GM12878 (cell line): ENCODE data around the gene BMP2K. TPM values are rescaled to one million over a fixed set of nuclear protein-coding genes. Genes with fewer than 3 reads are reported as not detected.

ENCODE experiments used
- ATAC-seq: fragments of 200-7000 bp; cut with Tn5 transposase; 3 replicates; pipeline ENCODE4 v1.9.1; 2020; ENCODE audit warnings: mild to moderate bottlenecking, moderate library complexity
- BruUV-seq: library from RNA; stranded (reverse); fragments of 400-500 nt; replicated peaks from 2 replicates; lab custom pipeline; 2021; lab: Mats Ljungman, UMichigan
- CTCF ChIA-PET: fragments of 300-600 bp; sonication (Branson Sonifier 250); formaldehyde crosslinking; extraction: SDS; loops from one replicate; lab custom pipeline; 2021; ENCODE audit warnings: inconsistent platforms; lab: Yijun Ruan, JAX
- POLR2A ChIA-PET: fragments of 350-600 bp; formaldehyde crosslinking; extraction: SDS; loops from one replicate; lab custom pipeline; 2021; ENCODE audit warnings: inconsistent platforms; lab: Charles Lee
- RAD21 ChIA-PET: fragments of 300-600 bp; sonication (Branson Sonifier 250); formaldehyde crosslinking; loops from one replicate; lab custom pipeline; 2023; ENCODE audit warnings: antibody characterized with exemption; ENCODE audit not compliant: unreplicated experiment; lab: Charles Lee
- SMC1A ChIA-PET: fragments of 300-600 bp; sonication (Branson Sonifier 250); formaldehyde crosslinking; loops from one replicate; lab custom pipeline; 2023; ENCODE audit not compliant: unreplicated experiment, uncharacterized antibody; lab: Charles Lee
- DNase-seq: peaks from one replicate; pipeline ENCODE4 v3.0.0-alpha.2; 2011; ENCODE audit warnings: low read depth, low spot score
- FAIRE-seq: peaks from 3 replicates; lab custom pipeline; 2011; peaks lifted over from hg19 to GRCh38; lab: Jason Lieb, UNC
- H2AFZ ChIP-seq: 2 replicates; pipeline ENCODE4 v1.6.0; 2011; ENCODE audit warnings: low read depth, low read length, control low read depth; ENCODE audit not compliant: control insufficient read depth
- H3K27ac ChIP-seq: 2 replicates; pipeline ENCODE4 v1.5.1; 2011; ENCODE audit warnings: control low read depth; ENCODE audit not compliant: control insufficient read depth, insufficient read depth
- H3K27me3 ChIP-seq, 2 experiments: replicated peaks in 1 of 2; 2 replicates each; pipeline versions ENCODE4 v1.6.0 to v1.6.1; 2011; ENCODE audit warnings: low read length in 1 of 2; ENCODE audit not compliant: control insufficient read depth in 2 of 2, insufficient read depth in 2 of 2
- H3K36me3 ChIP-seq, 2 experiments: 2 replicates each; pipeline ENCODE4 v1.5.1; 2011; ENCODE audit warnings: low read length in 1 of 2; ENCODE audit not compliant: control insufficient read depth in 2 of 2, insufficient read depth in 2 of 2
- H3K4me1 ChIP-seq: 2 replicates; pipeline ENCODE4 v1.6.1; 2011; ENCODE audit warnings: mild to moderate bottlenecking, low read length, moderate library complexity, mixed read lengths; ENCODE audit not compliant: control insufficient read depth, insufficient read depth
- H3K4me2 ChIP-seq: 2 replicates; pipeline ENCODE4 v1.6.0; 2011; ENCODE audit warnings: control low read depth; ENCODE audit not compliant: control insufficient read depth, insufficient read depth
- H3K4me3 ChIP-seq: fragments of 200-600 bp; sonication (generic); 2 replicates; pipeline ENCODE4 v1.5.1; 2016
- H3K79me2 ChIP-seq: 2 replicates; pipeline ENCODE4 v1.6.0; 2011; ENCODE audit warnings: low read length; ENCODE audit not compliant: control insufficient read depth, insufficient read depth
- H3K9ac ChIP-seq: 2 replicates; pipeline ENCODE4 v1.8.0; 2011; ENCODE audit warnings: low read length, control low read depth, mixed read lengths; ENCODE audit not compliant: control insufficient read depth, insufficient read depth
- H3K9me3 ChIP-seq: replicated peaks from 3 replicates; pipeline ENCODE4 v1.5.1; 2011; ENCODE audit warnings: mild to moderate bottlenecking, low read length; ENCODE audit not compliant: control insufficient read depth, insufficient read depth
- H4K20me1 ChIP-seq: 2 replicates; pipeline ENCODE4 v1.6.0; 2011; ENCODE audit not compliant: control insufficient read depth, insufficient read depth
- EZH2 ChIP-seq: IDR thresholded peaks from 2 replicates; pipeline ENCODE4 v1.6.1; 2012; ENCODE audit warnings: low read depth, mild to moderate bottlenecking, control low read depth, inconsistent platforms, low read length, borderline replicate concordance; ENCODE audit not compliant: control insufficient read depth
- HDAC6 ChIP-seq: fragments of 200-600 bp; sonication (generic); IDR thresholded peaks from one replicate; pipeline ENCODE4 v1.8.0; 2017; ENCODE audit warnings: antibody characterized with exemption; ENCODE audit not compliant: unreplicated experiment
- KAT2A ChIP-seq: conservative IDR thresholded peaks from 2 replicates; pipeline ENCODE4 v1.6.1; 2011; ENCODE audit warnings: low read depth, low read length; ENCODE audit not compliant: control insufficient read depth
- NFYA ChIP-seq: IDR thresholded peaks from 2 replicates; pipeline ENCODE4 v1.6.1; 2011; ENCODE audit warnings: low read depth, mild to moderate bottlenecking, low read length, improper control_type of control experiment, borderline replicate concordance
- POLR2A ChIP-seq: IDR thresholded peaks from 2 replicates; pipeline ENCODE4 v1.6.1; 2011; ENCODE audit warnings: low read depth, mild to moderate bottlenecking, low read length
- ZNF24 ChIP-seq: fragments of 450-650 bp; IDR thresholded peaks from 2 replicates; pipeline ENCODE4 v1.6.1; 2017; ENCODE audit warnings: antibody characterized with exemption, mild to moderate bottlenecking
- ZNF622 ChIP-seq: fragments of 450-650 bp; IDR thresholded peaks from 2 replicates; pipeline ENCODE4 v1.6.1; 2017; ENCODE audit warnings: mild to moderate bottlenecking, inconsistent platforms
- WGBS: methylation state at CpG from one replicate; pipeline ENCODE4 v1.1.6; 2016; ENCODE audit warnings: low lambda C conversion rate; ENCODE audit not compliant: insufficient replicate concordance, insufficient coverage; ENCODE audit errors: missing lambda C conversion rate; 5-methylcytosine and 5-hydroxymethylcytosine counted together
- in situ Hi-C: fragments of 300-500 bp; cut with MboI; formaldehyde crosslinking; loops from 9 replicates; pipeline ENCODE4 v1.14.3; 2018; ENCODE audit warnings: mixed read lengths
- intact Hi-C: fragments of 100-400 bp; cut with micrococcal nuclease; formaldehyde crosslinking; loops from one replicate; pipeline ENCODE4 v1.14.2; 2022; ENCODE audit not compliant: unreplicated experiment
- polyA plus RNA-seq, 11 experiments: library from polyadenylated mRNA; depleted of rRNA in 4 of 11; unstranded in 6 of 11; stranded (reverse) in 5 of 11; fragments of >200 nt; fragmentation: Nextera tagmentation in 4 of 11; fragmentation: Illumina TruSeq in 1 of 11; extraction: Ambion mirVana in 4 of 11; extraction: Trizol in 1 of 11; gene quantifications; 1 replicate in 1 of 11; 2 replicates in 10 of 11; pipeline versions ENCODE4 v1.2.1 to v1.2.3, GENCODE V29; 2011 to 2016; ENCODE audit warnings: inconsistent platforms in 2 of 11, missing spikeins in 2 of 11, low read depth in 1 of 11
- total RNA-seq, 4 experiments: library from RNA; depleted of rRNA in 3 of 4; stranded (reverse); fragments of >200 nt in 3 of 4; fragmentation: Illumina TruSeq in 1 of 4; extraction: Trizol in 1 of 4; gene quantifications; 2 replicates each; pipeline versions ENCODE4 v1.2.1 to v1.2.3, GENCODE V29; 2013 to 2021
- TF ChIP-seq, protein P1 (sequence below): IDR thresholded peaks from 2 replicates; pipeline ENCODE4 v1.6.1; 2012; ENCODE audit warnings: improper control_type of control experiment, low read depth, low read length; ENCODE audit not compliant: insufficient replicate concordance

BMP2K gene
- total and polyA plus RNA-seq, 10 of the 15 experiments (the other 5 are each of a cell fraction or from before 2014, with no cell fraction given) = 3.3 to 84.6 (median 24.8) TPM

DNA sequence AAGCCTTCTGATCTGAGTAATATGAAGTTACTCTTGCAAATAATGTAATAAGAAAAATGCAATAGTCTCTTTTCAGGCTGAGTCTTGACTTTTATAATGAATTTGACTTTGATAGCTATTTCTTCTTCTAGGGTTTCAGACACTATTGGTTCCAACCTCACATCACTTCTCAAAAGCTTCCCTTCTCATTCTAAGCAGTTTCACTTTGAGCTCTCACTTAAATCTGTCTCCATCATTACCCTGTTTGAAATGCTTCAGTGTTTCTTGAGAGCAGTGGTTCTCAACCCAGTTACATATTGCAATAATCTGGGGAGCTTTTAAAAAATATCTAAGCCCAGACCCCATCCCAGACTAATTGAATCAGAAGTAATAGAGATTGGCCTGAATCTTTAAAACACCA lies 40.5 kb upstream of the BMP2K start:
- H4K20me1 ChIP-seq = no peaks in the 10 kb centered on the region
- no peaks in the 10 kb centered on the region for H3K27me3 ChIP-seq
- POLR2A ChIA-PET = interaction anchor here (0.8 to 1.1 kb wide), 5 partner anchors 10 to 47 kb away, joined by 3 to 4 read pairs (median 4); no protein-coding TSS in a partner anchor
- SMC1A ChIA-PET = interaction anchor here (0.5 to 3.5 kb wide), 24 partner anchors 9 to 1920 kb away, joined by 3 to 16 read pairs (median 4); no protein-coding TSS in a partner anchor
- peak; percentile 75 for ATAC-seq
- H3K9me3 ChIP-seq = peaks cover 2% of the 10 kb centered on the region; the same call in 1 of the 3 replicates
- in situ Hi-C loops (no loop called here), intact Hi-C loops (loop anchor here (5.0 kb wide), 1 partner anchor 42 kb away; the partner anchor contains the start of gene BMP2K)
- H3K4me2 ChIP-seq = no peak overlapping the region; the same call in 1 of the 2 replicates
- TF ChIP-seq EZH2 = no peak
- no peak for TF ChIP-seq NFYA
- no peak for TF ChIP-seq KAT2A
- no peak for TF ChIP-seq ZNF622
- no peak for TF ChIP-seq HDAC6
- H2AFZ ChIP-seq = no peak overlapping the region
- H3K27ac ChIP-seq = peak overlapping the region; percentile 18; the same call in 1 of the 2 replicates
- peaks cover 33% of the 10 kb centered on the region for H3K4me1 ChIP-seq
- peak; percentile 27 for FAIRE-seq
- RAD21 ChIA-PET = interaction anchor here (0.8 to 2.6 kb wide), 12 partner anchors 9 to 122 kb away, joined by 3 to 8 read pairs (median 4); no protein-coding TSS in a partner anchor
- no TSS peak for BruUV-seq
- H3K9ac ChIP-seq = no peak overlapping the region
- H3K4me3 ChIP-seq = no peak overlapping the region
- no peak for DNase-seq
- H3K36me3 ChIP-seq = no peaks in the 10 kb centered on the region
- CTCF ChIA-PET = interaction anchor here (0.5 to 1.5 kb wide), 9 partner anchors 14 to 852 kb away, joined by 3 to 5 read pairs (median 3); no protein-coding TSS in a partner anchor
- no peaks in the 10 kb centered on the region for H3K79me2 ChIP-seq

DNA sequence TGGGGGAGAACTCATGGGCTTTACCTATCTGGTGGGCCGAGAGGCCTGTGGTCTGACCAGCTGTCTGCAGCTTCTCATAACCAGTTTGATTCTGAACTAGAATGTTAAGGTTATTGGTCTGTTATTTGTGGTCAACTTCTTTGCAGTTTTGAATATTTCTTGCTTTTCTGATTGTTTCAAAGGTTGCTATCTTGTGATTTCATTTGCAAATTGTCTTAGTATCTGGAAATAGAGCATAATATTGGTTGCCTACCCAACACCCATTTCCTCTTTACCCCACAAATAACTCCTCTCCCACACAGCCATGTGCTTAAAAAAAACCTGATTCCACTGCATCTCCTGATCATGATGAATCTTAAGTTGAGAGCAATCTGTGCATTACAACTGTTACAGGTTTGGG lies 39.1 kb upstream of the BMP2K start:
- no peak overlapping the region for H3K4me3 ChIP-seq
- BruUV-seq = no TSS peak
- H3K79me2 ChIP-seq = no peaks in the 10 kb centered on the region
- ChIA-PET POLR2A (interaction anchor here (0.8 to 1.3 kb wide), 3 partner anchors 10 to 76 kb away, joined by 3 read pairs; no protein-coding TSS in a partner anchor), SMC1A (interaction anchor here (0.7 to 3.5 kb wide), 12 partner anchors 7 to 85 kb away, joined by 3 to 16 read pairs (median 9); no protein-coding TSS in a partner anchor), CTCF (interaction anchor here (0.7 to 1.5 kb wide), 10 partner anchors 10 to 319 kb away, joined by 3 to 5 read pairs (median 3); no protein-coding TSS in a partner anchor), RAD21 (interaction anchor here (1.3 to 2.6 kb wide), 3 partner anchors 15 to 32 kb away, joined by 4 to 8 read pairs (median 7); no protein-coding TSS in a partner anchor)
- H3K36me3 ChIP-seq = no peaks in the 10 kb centered on the region
- 24% methylated on average over 1 of the region's 1 CpG for WGBS
- no peaks in the 10 kb centered on the region for H4K20me1 ChIP-seq
- H3K9me3 ChIP-seq = peaks cover 2% of the 10 kb centered on the region; the same call in 1 of the 3 replicates
- no peak overlapping the region for H3K27ac ChIP-seq
- H3K27me3 ChIP-seq = no peaks in the 10 kb centered on the region
- ATAC-seq = peak; percentile 69
- FAIRE-seq = no peak
- H3K4me2 ChIP-seq = 0 out of 2 replicates have a peak overlapping the region, but pooled peaks have one; percentile 30
- in situ Hi-C loops = no loop called here
- intact Hi-C loops = loop anchor here (5.0 kb wide), 1 partner anchor 40 kb away; the partner anchor contains the start of gene BMP2K
- peak overlapping the region; percentile 25 for H2AFZ ChIP-seq
- no peak overlapping the region for H3K9ac ChIP-seq
- peaks cover 33% of the 10 kb centered on the region for H3K4me1 ChIP-seq
- DNase-seq = peak; percentile 26
- TF ChIP-seq POLR2A (no peak), ZNF24 (no peak)
- TF ChIP-seq, protein P1, sequence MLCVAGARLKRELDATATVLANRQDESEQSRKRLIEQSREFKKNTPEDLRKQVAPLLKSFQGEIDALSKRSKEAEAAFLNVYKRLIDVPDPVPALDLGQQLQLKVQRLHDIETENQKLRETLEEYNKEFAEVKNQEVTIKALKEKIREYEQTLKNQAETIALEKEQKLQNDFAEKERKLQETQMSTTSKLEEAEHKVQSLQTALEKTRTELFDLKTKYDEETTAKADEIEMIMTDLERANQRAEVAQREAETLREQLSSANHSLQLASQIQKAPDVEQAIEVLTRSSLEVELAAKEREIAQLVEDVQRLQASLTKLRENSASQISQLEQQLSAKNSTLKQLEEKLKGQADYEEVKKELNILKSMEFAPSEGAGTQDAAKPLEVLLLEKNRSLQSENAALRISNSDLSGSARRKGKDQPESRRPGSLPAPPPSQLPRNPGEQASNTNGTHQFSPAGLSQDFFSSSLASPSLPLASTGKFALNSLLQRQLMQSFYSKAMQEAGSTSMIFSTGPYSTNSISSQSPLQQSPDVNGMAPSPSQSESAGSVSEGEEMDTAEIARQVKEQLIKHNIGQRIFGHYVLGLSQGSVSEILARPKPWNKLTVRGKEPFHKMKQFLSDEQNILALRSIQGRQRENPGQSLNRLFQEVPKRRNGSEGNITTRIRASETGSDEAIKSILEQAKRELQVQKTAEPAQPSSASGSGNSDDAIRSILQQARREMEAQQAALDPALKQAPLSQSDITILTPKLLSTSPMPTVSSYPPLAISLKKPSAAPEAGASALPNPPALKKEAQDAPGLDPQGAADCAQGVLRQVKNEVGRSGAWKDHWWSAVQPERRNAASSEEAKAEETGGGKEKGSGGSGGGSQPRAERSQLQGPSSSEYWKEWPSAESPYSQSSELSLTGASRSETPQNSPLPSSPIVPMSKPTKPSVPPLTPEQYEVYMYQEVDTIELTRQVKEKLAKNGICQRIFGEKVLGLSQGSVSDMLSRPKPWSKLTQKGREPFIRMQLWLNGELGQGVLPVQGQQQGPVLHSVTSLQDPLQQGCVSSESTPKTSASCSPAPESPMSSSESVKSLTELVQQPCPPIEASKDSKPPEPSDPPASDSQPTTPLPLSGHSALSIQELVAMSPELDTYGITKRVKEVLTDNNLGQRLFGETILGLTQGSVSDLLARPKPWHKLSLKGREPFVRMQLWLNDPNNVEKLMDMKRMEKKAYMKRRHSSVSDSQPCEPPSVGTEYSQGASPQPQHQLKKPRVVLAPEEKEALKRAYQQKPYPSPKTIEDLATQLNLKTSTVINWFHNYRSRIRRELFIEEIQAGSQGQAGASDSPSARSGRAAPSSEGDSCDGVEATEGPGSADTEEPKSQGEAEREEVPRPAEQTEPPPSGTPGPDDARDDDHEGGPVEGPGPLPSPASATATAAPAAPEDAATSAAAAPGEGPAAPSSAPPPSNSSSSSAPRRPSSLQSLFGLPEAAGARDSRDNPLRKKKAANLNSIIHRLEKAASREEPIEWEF = peak; percentile 59
